T1000 (cell line): ENCODE measurements around the gene RERE.
"Not testable (repeated sequence)": the region's sequence is repeated elsewhere in the genome, so short reads cannot be mapped to it uniquely, and the experiment has no call there.

Source experiments
- DNase-seq: peaks from one replicate; lab custom pipeline; 2025; ENCODE audit warnings: mixed read lengths; lab: John Stamatoyannopoulos, UW

RERE gene

GRCh38 chr1:8797216-8797615, 20.2 kb downstream of the RERE start:
- no peak for DNase-seq

GRCh38 chr1:8796812-8797211, 20.6 kb downstream of the RERE start:
- no peak for DNase-seq

- no peak for DNase-seq
These were observed 22.8 kb downstream of the RERE start for GRCh38 chr1:8794605-8795004.

- DNase-seq, result no peak
These were observed 25.6 kb downstream of the RERE start for GRCh38 chr1:8791819-8792218.

GRCh38 chr1:8790987-8791386, 26.5 kb downstream of the RERE start:
- DNase-seq, result no peak

- DNase-seq, result no peak
These were observed 27.0 kb downstream of the RERE start for GRCh38 chr1:8790478-8790877.

- DNase-seq, result no peak
These were observed 27.9 kb downstream of the RERE start for GRCh38 chr1:8789314-8790214.

DNA sequence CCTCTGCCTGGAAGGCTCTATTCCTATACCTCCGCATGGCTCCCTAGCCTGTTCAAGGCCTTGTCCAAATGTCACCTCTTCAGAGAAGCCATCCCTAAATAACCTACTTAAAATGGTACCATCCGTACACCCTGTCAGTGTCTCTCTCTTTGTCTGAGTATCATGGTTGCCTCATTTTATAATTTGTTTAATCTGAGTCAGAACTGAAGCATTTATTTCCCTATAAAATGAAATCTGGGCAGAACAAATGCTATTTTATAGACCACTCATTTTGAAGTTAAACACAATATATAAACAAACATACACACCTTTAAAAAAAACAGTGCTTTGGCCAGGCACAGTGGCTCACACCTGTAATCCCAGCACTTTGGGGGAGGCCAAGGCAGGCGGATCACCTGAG, 30.2 kb downstream of the RERE start:
- DNase-seq, result no peak

GRCh38 chr1:8786204-8786603, 31.2 kb downstream of the RERE start:
- DNase-seq, result not testable (repeated sequence)

DNA sequence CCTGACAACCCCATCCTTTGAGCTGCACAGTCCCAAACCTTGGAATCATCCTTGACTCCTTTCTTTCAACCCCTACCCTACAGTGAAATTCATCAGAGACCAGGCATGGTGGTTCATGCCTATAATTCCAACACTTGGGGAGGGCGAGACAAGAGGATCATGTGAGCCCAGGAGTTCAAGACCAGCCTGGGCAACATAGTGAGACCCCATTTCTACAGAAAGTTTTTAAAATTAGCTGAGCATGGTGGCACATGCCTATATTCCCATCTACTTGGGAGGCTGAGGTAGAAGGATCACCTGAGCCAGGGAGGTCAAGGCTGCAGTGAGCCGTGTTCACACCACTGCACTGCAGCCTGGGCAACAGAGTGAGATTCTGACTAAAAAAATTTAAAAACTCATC, 34.5 kb downstream of the RERE start:
- DNase-seq, result no peak

GRCh38 chr1:8782001-8782620, 35.3 kb downstream of the RERE start:
- no peak for DNase-seq

DNA sequence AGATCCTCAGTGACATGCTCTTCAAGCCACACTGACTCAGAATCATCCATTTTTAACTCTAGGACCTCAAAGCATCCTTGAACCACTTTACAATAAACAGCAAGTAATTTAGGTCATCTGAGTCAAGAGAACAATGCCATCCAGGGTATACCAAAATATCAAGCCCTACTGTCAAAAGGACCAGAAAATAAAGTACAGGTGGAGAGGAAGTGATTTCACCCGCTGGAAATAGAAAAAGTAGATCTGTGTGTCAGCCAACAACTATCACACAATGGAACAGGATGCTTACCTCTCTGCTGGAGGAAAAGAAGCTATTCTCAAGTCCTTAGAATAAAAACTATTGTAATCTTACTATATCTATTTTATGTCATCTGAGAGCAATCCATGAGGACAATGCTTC, 37.0 kb downstream of the RERE start:
- no peak for DNase-seq

DNA sequence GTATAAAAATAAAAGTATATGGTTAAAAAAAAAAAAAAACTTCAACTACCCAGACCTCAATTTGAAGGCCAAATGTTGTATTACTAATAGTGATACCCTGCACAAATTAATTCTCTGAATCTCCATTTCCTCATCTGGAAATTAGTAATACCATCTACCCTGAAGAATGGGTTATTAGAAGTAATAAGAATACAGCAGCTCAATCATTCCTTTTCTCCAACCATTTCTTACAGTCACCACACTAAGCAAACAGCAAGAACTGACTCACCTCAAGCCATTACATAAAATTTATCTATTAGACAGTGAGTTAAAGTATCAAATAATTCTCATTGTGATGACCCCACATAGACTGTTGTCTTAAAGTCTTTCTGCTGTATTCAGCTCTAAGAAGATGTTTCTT, 39.6 kb downstream of the RERE start:
- no peak for DNase-seq

DNA sequence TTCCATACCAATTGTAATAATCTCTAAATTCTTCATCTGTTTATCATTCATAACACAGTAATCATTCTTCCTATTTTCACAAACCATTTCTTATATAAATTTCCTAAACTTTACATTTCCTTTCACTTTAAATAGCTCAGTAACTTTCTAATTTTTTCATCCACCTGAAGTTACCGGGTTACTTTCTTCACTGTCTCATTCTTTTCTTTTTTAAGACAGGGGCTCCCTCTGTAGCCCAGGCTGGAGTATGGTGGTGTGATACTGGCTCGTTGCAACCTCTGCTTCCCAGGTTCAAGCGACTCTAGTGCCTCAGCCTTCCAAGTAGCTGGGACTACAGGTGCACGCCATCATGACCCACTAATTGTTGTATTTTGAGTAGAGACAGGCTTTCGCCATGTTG, 41.3 kb downstream of the RERE start:
- DNase-seq, result no peak

- DNase-seq, result no peak
These were observed 50.4 kb downstream of the RERE start for GRCh38 chr1:8767006-8767405.

DNA sequence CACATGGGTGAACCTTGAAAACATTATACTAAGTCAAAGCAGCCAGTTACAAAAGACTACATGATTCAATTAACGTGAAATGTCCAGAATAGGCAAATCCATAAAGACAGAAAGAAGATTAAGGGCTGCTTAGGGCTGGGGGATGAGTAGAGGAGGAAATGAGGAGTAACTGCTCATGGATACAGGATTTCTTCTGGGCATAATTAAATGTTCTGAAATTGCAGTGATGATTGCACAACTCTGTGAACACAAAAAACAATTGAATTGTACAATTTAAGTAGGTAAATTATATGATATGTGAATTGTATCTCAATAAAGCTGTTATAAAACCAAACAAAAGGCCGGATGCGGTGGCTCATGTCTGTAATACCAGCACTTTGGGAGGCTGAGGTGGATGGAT, 52.2 kb downstream of the RERE start:
- DNase-seq, result no peak

GRCh38 chr1:8764293-8764937, 53.0 kb downstream of the RERE start:
- DNase-seq, result no peak

DNA sequence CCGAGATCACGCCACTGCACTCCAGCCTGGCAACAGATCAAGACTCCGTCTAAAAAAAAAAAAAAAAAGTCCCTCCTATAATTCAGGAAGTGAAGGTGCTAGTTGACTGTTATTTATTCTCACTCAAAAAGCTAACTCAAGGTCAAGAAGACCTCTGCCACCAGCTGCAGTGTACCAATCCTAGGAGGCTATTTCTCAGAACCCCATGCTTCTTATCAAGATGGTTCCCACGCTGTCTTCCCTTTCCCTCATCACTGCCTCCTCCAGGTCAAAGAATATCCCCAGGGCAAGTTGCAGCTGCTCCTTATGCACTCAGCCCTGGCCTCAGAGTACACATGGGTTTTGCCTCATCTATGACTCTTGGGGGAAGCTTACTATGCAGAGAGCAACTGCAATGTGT, 53.6 kb downstream of the RERE start:
- no peak for DNase-seq

- DNase-seq, result no peak
These were observed 62.4 kb downstream of the RERE start for GRCh38 chr1:8754993-8755392.

DNA sequence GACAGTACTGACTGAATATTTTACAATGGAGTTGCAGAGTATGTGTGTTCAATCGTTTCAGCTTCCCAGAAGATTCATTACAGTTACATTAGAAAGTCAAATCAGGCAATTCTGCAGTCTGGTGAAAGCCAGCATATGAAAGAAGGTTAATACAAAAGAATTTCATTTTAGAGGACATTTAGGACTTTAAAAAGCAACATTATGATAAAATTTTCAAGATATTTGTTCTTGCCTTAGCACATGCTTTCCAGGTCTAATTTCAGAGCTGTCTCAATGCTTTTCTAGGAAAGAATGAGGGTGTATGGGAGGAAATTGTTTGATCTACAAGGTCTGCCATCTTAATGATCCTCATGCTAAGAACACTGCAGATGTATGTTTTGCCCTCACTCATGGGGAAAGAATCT, 63.2 kb downstream of the RERE start:
- no peak for DNase-seq

DNA sequence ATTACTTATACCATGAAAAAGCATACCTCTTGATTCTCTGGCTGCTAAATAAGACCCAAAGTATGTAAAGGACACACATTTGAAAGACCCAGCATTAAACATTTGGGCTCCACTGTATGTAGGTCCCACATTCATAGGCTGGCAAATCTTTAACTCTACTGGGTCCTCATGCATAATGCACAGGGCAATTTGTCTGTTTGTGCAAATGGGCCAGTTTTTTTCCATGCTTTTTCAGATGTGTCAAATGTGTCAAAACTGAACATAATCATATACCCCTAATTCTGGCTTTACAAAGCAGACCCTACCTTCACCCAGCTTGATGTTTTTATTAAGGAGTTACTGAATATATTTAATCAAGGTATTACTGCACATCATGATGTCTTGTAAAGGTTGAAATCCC, 63.7 kb downstream of the RERE start:
- DNase-seq, result no peak

- DNase-seq, result no peak
These were observed 64.3 kb downstream of the RERE start for GRCh38 chr1:8752921-8753713.
